Ascending aorta (tissue), 2 donors: ENCODE results near the gene PDE7B. TPM values are rescaled to one million over a fixed set of nuclear protein-coding genes. Genes with fewer than 3 reads are reported as not detected.

Experiments
- DNase-seq, 2 donors: peaks; one replicate each; pipeline ENCODE4 v3.0.0-alpha.2; 2019; ENCODE audit warnings: low spot score in 2 of 2
- H3K27ac ChIP-seq, 2 donors: fragments of 200-600 bp; sonication (generic); one replicate each; pipeline ENCODE4 v1.5.1; 2016 to 2017; ENCODE audit warnings: mild to moderate bottlenecking in 1 of 2
- H3K27me3 ChIP-seq: fragments of 200-600 bp; sonication (generic); one replicate; pipeline ENCODE4 v1.5.1; 2017
- H3K36me3 ChIP-seq, 2 donors: fragments of 200-600 bp; sonication (generic); one replicate each; pipeline ENCODE4 v1.5.1; 2016
- H3K4me1 ChIP-seq, 2 donors: fragments of 200-600 bp; sonication (generic); one replicate each; pipeline ENCODE4 v1.5.1; 2016 to 2017; ENCODE audit warnings: mild to moderate bottlenecking in 1 of 2
- H3K4me3 ChIP-seq, 2 donors: fragments of 200-600 bp; sonication (generic); one replicate each; pipeline ENCODE4 v1.5.1; 2016 to 2017; ENCODE audit warnings: mild to moderate bottlenecking in 1 of 2
- H3K9me3 ChIP-seq, 2 donors: fragments of 200-600 bp; sonication (generic); one replicate each; pipeline ENCODE4 v1.5.1; 2016
- intact Hi-C: fragments of 100-400 bp; cut with DNase I; formaldehyde crosslinking; loops from one replicate; pipeline ENCODE4 v1.15.1; 2023
- total RNA-seq: library from RNA; depleted of rRNA; stranded (reverse); fragments of >200 nt; gene quantifications from one replicate; pipeline ENCODE4 v1.1.0, GENCODE V29; 2016
- TF ChIP-seq, protein P1 (sequence below), 3 experiments: fragments of 200-600 bp in 2 of 3; fragments of 450-650 bp in 1 of 3; sonication (generic) in 2 of 3; IDR thresholded peaks; one replicate each; pipeline ENCODE4 v1.5.1; 2016 to 2019; ENCODE audit warnings: antibody characterized with exemption in 3 of 3, mild to moderate bottlenecking in 1 of 3, moderate library complexity in 1 of 3

Gene PDE7B
- total RNA-seq, 1 donor from 2014 or later = 6.0 TPM

DNA sequence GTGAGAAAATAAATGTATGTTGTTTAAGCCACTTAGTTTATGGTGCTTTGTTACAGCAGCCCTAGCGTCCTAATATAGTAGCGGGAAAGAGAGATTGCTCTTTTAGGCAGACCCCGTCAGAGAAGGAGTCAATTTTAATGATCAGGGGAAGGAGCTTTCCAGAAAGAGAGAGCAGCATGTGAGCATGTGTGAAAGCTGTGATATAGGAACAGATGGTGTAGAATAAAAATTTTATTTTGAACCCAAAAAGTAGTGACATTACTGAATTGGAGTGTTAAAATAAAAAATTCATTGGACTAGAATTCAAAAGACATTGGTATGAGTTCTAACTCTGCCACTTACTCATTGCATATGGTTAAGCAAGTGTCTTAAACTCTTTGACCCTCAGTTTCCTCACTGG is 119.8 kb downstream of the PDE7B start:
- TF ChIP-seq, protein P1, sequence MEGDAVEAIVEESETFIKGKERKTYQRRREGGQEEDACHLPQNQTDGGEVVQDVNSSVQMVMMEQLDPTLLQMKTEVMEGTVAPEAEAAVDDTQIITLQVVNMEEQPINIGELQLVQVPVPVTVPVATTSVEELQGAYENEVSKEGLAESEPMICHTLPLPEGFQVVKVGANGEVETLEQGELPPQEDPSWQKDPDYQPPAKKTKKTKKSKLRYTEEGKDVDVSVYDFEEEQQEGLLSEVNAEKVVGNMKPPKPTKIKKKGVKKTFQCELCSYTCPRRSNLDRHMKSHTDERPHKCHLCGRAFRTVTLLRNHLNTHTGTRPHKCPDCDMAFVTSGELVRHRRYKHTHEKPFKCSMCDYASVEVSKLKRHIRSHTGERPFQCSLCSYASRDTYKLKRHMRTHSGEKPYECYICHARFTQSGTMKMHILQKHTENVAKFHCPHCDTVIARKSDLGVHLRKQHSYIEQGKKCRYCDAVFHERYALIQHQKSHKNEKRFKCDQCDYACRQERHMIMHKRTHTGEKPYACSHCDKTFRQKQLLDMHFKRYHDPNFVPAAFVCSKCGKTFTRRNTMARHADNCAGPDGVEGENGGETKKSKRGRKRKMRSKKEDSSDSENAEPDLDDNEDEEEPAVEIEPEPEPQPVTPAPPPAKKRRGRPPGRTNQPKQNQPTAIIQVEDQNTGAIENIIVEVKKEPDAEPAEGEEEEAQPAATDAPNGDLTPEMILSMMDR (IDR thresholded peaks at IDR 0.05) = no peak
- Histone ChIP-seq H3K27me3 (no peaks in the 10 kb centered on the region), H3K27ac (no peak overlapping the region), H3K36me3 (no peaks in the 10 kb centered on the region), H3K9me3 (no peaks in the 10 kb centered on the region), H3K4me3 (no peak overlapping the region), H3K4me1 (no peaks in the 10 kb centered on the region)
- DNase-seq = no peak
- intact Hi-C loops = no loop called here

DNA sequence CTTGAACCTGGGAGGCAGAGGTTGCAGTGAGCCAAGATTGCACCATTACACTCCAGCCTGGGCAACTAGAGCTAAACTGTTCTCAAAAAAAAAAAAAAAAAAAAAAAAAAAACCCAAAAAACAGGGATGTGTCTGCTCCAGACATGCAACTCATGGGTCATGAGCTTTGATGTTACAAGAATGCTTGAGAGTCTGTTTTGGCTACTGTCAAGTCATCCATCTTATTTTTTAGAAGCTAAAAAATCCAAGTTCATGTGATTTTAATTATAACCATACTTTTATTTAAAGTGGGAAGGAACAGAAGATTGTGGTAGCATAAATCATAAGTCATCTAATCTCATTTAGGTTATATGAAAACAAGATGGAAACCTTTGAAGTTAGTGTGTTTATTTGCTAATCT is 120.6 kb downstream of the PDE7B start:
- H3K27ac ChIP-seq = no peak overlapping the region
- no peaks in the 10 kb centered on the region for H3K4me1 ChIP-seq
- intact Hi-C loops = no loop called here
- no peaks in the 10 kb centered on the region for H3K27me3 ChIP-seq
- DNase-seq = no peak
- no peaks in the 10 kb centered on the region for H3K36me3 ChIP-seq
- H3K9me3 ChIP-seq = no peaks in the 10 kb centered on the region
- TF ChIP-seq, protein P1 (IDR thresholded peaks at IDR 0.05) = no peak
- no peak overlapping the region for H3K4me3 ChIP-seq

DNA sequence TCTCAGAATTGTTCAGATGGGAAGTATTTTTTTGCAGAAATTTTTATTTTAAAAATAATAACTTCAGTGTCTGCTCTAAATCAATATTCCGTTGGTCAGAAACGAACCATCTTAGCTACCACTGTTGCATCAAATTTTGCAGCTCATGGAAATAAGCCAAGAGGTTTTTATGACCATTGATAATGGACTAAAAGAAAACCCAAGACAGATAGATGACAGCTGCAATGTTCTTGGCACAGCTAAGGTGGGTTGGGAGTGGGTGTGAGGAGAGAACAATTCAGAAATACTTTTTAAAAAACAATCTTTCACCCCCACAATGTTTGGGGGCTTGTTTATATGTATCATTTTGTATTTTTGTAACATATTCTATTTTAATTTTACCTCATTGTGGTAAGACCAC is 121.1 kb downstream of the PDE7B start:
- no peak overlapping the region for H3K4me3 ChIP-seq
- no peaks in the 10 kb centered on the region for H3K9me3 ChIP-seq
- H3K4me1 ChIP-seq = no peaks in the 10 kb centered on the region
- DNase-seq = no peak
- no peak overlapping the region for H3K27ac ChIP-seq
- intact Hi-C loops = no loop called here
- H3K27me3 ChIP-seq = no peaks in the 10 kb centered on the region
- no peaks in the 10 kb centered on the region for H3K36me3 ChIP-seq
- TF ChIP-seq, protein P1 (IDR thresholded peaks at IDR 0.05) = no peak

DNA sequence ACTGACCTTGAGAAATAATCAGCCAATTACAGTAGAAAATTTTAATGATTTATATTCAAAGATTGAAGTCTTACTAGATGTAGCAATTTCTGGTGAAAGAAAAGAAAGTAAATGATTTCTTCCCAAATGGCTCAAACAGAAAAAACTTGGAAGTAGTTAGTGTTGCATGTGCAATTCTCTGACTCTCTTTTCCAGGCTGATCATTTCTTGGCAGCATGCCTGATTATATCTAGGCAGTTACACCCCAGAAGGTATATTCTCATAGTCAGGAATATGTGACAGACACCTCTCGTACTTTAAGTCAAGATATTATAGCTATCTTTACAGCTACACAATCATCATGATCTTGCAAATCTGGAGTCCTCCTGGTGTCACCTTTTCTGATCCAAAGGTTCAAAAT is 122.9 kb downstream of the PDE7B start:
- no peaks in the 10 kb centered on the region for H3K27me3 ChIP-seq
- no peak overlapping the region for H3K4me3 ChIP-seq
- no peaks in the 10 kb centered on the region for H3K4me1 ChIP-seq
- intact Hi-C loops = no loop called here
- H3K36me3 ChIP-seq = no peaks in the 10 kb centered on the region
- no peaks in the 10 kb centered on the region for H3K9me3 ChIP-seq
- no peak for DNase-seq
- H3K27ac ChIP-seq = no peak overlapping the region
- TF ChIP-seq, protein P1 (IDR thresholded peaks at IDR 0.05) = no peak

DNA sequence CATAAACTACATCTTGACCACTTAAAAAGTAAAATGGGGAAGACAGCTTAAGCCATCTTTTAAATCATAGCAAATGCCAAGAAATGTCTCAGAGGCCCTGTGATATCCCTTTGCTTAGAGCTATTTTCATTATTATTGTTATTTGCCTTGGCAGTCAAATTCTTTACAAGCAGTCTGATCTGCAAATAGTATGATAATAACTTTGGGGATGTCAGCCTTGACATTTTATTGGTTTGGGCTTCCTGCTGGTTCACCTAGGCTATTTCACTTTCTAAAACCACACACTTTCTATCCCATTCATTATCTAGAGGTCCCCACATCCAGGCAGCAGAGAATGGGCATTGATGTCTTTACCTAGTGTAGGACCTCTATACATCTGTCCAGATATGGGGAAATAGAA is 125.1 kb downstream of the PDE7B start:
- Histone ChIP-seq H3K4me1 (no peaks in the 10 kb centered on the region), H3K9me3 (no peaks in the 10 kb centered on the region), H3K27ac (no peak overlapping the region), H3K27me3 (no peaks in the 10 kb centered on the region), H3K36me3 (no peaks in the 10 kb centered on the region), H3K4me3 (no peak overlapping the region)
- intact Hi-C loops = no loop called here
- TF ChIP-seq, protein P1 (IDR thresholded peaks at IDR 0.05) = no peak
- DNase-seq = no peak

DNA sequence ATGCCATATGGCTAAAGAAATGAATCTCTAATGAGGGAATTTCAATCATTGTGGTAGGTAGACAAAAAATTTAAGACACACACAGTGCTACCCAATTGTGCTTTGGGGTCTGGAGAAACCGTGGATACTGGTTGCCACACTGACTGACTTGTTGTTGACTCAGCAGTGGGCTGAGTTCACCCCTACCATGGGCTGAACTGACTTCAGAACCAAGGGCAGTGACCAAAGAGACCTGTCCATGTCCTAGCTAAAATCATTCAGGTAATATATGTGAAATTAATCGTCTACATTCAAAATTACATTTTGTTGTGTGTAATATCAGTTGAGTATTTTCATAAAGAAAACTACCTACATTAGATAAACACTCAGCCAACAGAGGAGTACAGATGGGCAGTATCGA is 131.6 kb downstream of the PDE7B start:
- Histone ChIP-seq H3K9me3 (no peaks in the 10 kb centered on the region), H3K27ac (no peak overlapping the region), H3K27me3 (no peaks in the 10 kb centered on the region), H3K4me3 (no peak overlapping the region), H3K4me1 (no peaks in the 10 kb centered on the region), H3K36me3 (no peaks in the 10 kb centered on the region)
- TF ChIP-seq, protein P1 (IDR thresholded peaks at IDR 0.05) = no peak
- intact Hi-C loops = no loop called here
- no peak for DNase-seq
